Keratinocyte (primary cell): ENCODE results near the gene PIGM. TPM values are rescaled to one million over a fixed set of nuclear protein-coding genes. Genes with fewer than 3 reads are reported as not detected.

Experiments used
- DNase-seq: peaks from one replicate; pipeline ENCODE4 v3.0.0-alpha.2; 2011; ENCODE audit warnings: low read depth, missing footprints, low spot score
- FAIRE-seq: peaks from 2 replicates; lab custom pipeline; 2011; peaks lifted over from hg19 to GRCh38; lab: Jason Lieb, UNC
- H2AFZ ChIP-seq: 2 replicates; pipeline ENCODE4 v1.6.0; 2012; ENCODE audit warnings: low read length, control low read depth, inconsistent platforms; ENCODE audit not compliant: control insufficient read depth
- H3K27ac ChIP-seq: 2 replicates; pipeline ENCODE4 v1.5.1; 2011; ENCODE audit warnings: low read length; ENCODE audit not compliant: control insufficient read depth, insufficient read depth
- H3K27me3 ChIP-seq: 3 replicates; pipeline ENCODE4 v1.6.0; 2011; ENCODE audit warnings: low read length; ENCODE audit not compliant: control insufficient read depth, insufficient read depth; ENCODE audit errors: extremely low read depth
- H3K36me3 ChIP-seq, 2 experiments: 2 replicates in 1 of 2; 3 replicates in 1 of 2; pipeline ENCODE4 v1.5.1; 2011; ENCODE audit warnings: low read length in 2 of 2, mild to moderate bottlenecking in 1 of 2; ENCODE audit not compliant: control insufficient read depth in 2 of 2, insufficient read depth in 2 of 2; ENCODE audit errors: extremely low read depth in 1 of 2
- H3K4me1 ChIP-seq: 3 replicates; pipeline ENCODE4 v1.5.1; 2011; ENCODE audit warnings: low read length; ENCODE audit not compliant: control insufficient read depth, insufficient read depth; ENCODE audit errors: extremely low read depth
- H3K4me2 ChIP-seq: 3 replicates; pipeline ENCODE4 v1.6.0; 2011; ENCODE audit warnings: low read depth, low read length; ENCODE audit not compliant: control insufficient read depth, insufficient read depth; ENCODE audit errors: extremely low read depth
- H3K4me3 ChIP-seq, 3 experiments: fragments of 200-600 bp in 1 of 3; sonication (generic) in 1 of 3; 2 replicates in 2 of 3; 3 replicates in 1 of 3; pipeline ENCODE4 v1.5.1; 2011 to 2016; ENCODE audit warnings: low read length in 3 of 3, mild to moderate bottlenecking in 3 of 3, control low read depth in 2 of 3, inconsistent platforms in 1 of 3, low read depth in 1 of 3, mixed read lengths in 1 of 3, mixed run types in 1 of 3, moderate library complexity in 1 of 3; ENCODE audit not compliant: control insufficient read depth in 2 of 3, insufficient read depth in 2 of 3; ENCODE audit errors: extremely low read depth in 1 of 3
- H3K79me2 ChIP-seq: 2 replicates; pipeline ENCODE4 v1.6.0; 2012; ENCODE audit warnings: low read length; ENCODE audit not compliant: control insufficient read depth, insufficient read depth
- H3K9ac ChIP-seq: 3 replicates; pipeline ENCODE4 v1.6.0; 2011; ENCODE audit warnings: low read length; ENCODE audit not compliant: control insufficient read depth, insufficient read depth; ENCODE audit errors: extremely low read depth
- H3K9me1 ChIP-seq: 3 replicates; pipeline ENCODE4 v1.6.0; 2011; ENCODE audit warnings: low read length; ENCODE audit not compliant: control insufficient read depth, insufficient read depth; ENCODE audit errors: extremely low read depth
- H3K9me3 ChIP-seq: 2 replicates; pipeline ENCODE4 v1.5.1; 2012; ENCODE audit warnings: low read depth, low read length; ENCODE audit not compliant: control insufficient read depth
- H4K20me1 ChIP-seq: 3 replicates; pipeline ENCODE4 v1.6.0; 2011; ENCODE audit warnings: low read length; ENCODE audit not compliant: control insufficient read depth, insufficient read depth; ENCODE audit errors: extremely low read depth
- CTCF ChIP-seq, 3 experiments: IDR thresholded peaks in 1 of 3; conservative IDR thresholded peaks in 1 of 3; optimal IDR thresholded peaks in 1 of 3; 2 replicates in 2 of 3; 3 replicates in 1 of 3; pipeline versions ENCODE3 to v1.5.1; 2011; ENCODE audit warnings: low read length in 3 of 3, mild to moderate bottlenecking in 3 of 3, moderate library complexity in 2 of 3, control low read depth in 1 of 3, inconsistent platforms in 1 of 3; ENCODE audit not compliant: insufficient read depth in 2 of 3; ENCODE audit errors: extremely low read depth in 1 of 3
- EZH2 ChIP-seq: IDR thresholded peaks from one replicate; pipeline ENCODE4 v1.6.1; 2012; ENCODE audit warnings: inconsistent platforms, mild to moderate bottlenecking, low read length, moderate library complexity
- dilution Hi-C: fragments of 300-500 bp; cut with MboI; formaldehyde crosslinking; loops from one replicate; pipeline ENCODE4 v1.7.0; 2020; ENCODE audit warnings: low sequenced_read_pairs; ENCODE audit not compliant: extremely low pct_ligation_motif_present
- polyA plus RNA-seq, 5 experiments: library from polyadenylated mRNA; depleted of rRNA in 3 of 5; stranded (reverse) in 3 of 5; stranded (forward) in 1 of 5; unstranded in 1 of 5; fragments of >200 nt; gene quantifications; 1 replicate in 1 of 5; 2 replicates in 3 of 5; 3 replicates in 1 of 5; pipeline versions ENCODE4 v1.2.1 to v1.2.3, GENCODE V29; 2011 to 2012; ENCODE audit warnings: missing spikeins in 2 of 5, low read depth in 1 of 5, low replicate concordance in 1 of 5

PIGM gene
- polyA plus RNA-seq, 1 donor (not counting 4 experiments of a cell fraction or from before 2014, with no cell fraction given) = 3.1 TPM

GRCh38 chr1:160025314-160025713, 6.5 kb downstream of the PIGM start:
- Histone ChIP-seq H3K27me3 (no peaks in the 10 kb centered on the region), H3K4me1 (peaks cover 13% of the 10 kb centered on the region), H3K4me2 (no peak overlapping the region), H3K4me3 (no peak overlapping the region), H3K27ac (no peak overlapping the region), H3K36me3 (no peaks in the 10 kb centered on the region), H3K9me3 (no peaks in the 10 kb centered on the region), H3K9ac (no peak overlapping the region), H4K20me1 (no peaks in the 10 kb centered on the region), H3K79me2 (peaks cover 2% of the 10 kb centered on the region), H3K9me1 (no peaks in the 10 kb centered on the region), H2AFZ (no peak overlapping the region)
- FAIRE-seq (no peak), DNase-seq (no peak)
- dilution Hi-C loops = loop anchor here (25.0 kb wide), 1 partner anchor 238 kb away; the partner anchor contains the start of gene DUSP23
- TF ChIP-seq CTCF (optimal IDR thresholded peaks at IDR 0.05 in 1 of 3, IDR thresholded peaks at IDR 0.05 in 1 of 3, conservative IDR thresholded peaks at IDR 0.05 in 1 of 3; ENCODE audit: extremely low read depth in 1 of 3, insufficient read depth in 2 of 3, low read length in 3 of 3) (no peak), EZH2 (no peak)

GRCh38 chr1:160024195-160024905, 7.4 kb downstream of the PIGM start:
- Histone ChIP-seq H3K4me3 (no peak overlapping the region), H3K4me2 (no peak overlapping the region), H3K36me3 (no peaks in the 10 kb centered on the region), H3K79me2 (no peaks in the 10 kb centered on the region), H2AFZ (no peak overlapping the region), H3K9me1 (no peaks in the 10 kb centered on the region), H3K9me3 (no peaks in the 10 kb centered on the region), H3K27ac (no peak overlapping the region), H3K4me1 (peaks cover 11% of the 10 kb centered on the region), H3K9ac (no peak overlapping the region), H4K20me1 (no peaks in the 10 kb centered on the region), H3K27me3 (no peaks in the 10 kb centered on the region)
- TF ChIP-seq EZH2 (no peak), CTCF (optimal IDR thresholded peaks at IDR 0.05 in 1 of 3, IDR thresholded peaks at IDR 0.05 in 1 of 3, conservative IDR thresholded peaks at IDR 0.05 in 1 of 3; ENCODE audit: extremely low read depth in 1 of 3, insufficient read depth in 2 of 3, low read length in 3 of 3) (no peak)
- DNase-seq = no peak
- dilution Hi-C loops = no loop called here
- FAIRE-seq = no peak
